Esophagus squamous epithelium (tissue), 5 donors: Measurements from ENCODE around the gene RANBP9. TPM values are rescaled to one million over a fixed set of nuclear protein-coding genes. Genes with fewer than 3 reads are reported as not detected.

Experiments
- DNase-seq: peaks from one replicate; lab custom pipeline; 2025; lab: John Stamatoyannopoulos, UW
- H3K27ac ChIP-seq, 4 donors: fragments of 200-600 bp; sonication (generic); one replicate each; pipeline ENCODE4 v1.5.1; 2016 to 2019; ENCODE audit warnings: mild to moderate bottlenecking in 1 of 4
- H3K27me3 ChIP-seq, 4 donors: fragments of 200-600 bp; sonication (generic); 1 replicate in 3 of 4; 2 replicates in 1 of 4; pipeline versions ENCODE4 v1.5.1 to v1.6.0; 2017 to 2021; ENCODE audit warnings: antibody characterized with exemption in 1 of 4
- H3K36me3 ChIP-seq, 3 donors: fragments of 200-600 bp; sonication (generic); one replicate each; pipeline ENCODE4 v1.5.1; 2016 to 2019
- H3K4me1 ChIP-seq, 3 donors: fragments of 200-600 bp; sonication (generic); one replicate each; pipeline ENCODE4 v1.5.1; 2017 to 2019
- H3K4me3 ChIP-seq, 4 donors: fragments of 200-600 bp; sonication (generic); 1 replicate in 3 of 4; 2 replicates in 1 of 4; pipeline ENCODE4 v1.5.1; 2016 to 2019; ENCODE audit warnings: mild to moderate bottlenecking in 2 of 4, moderate library complexity in 1 of 4
- H3K9me3 ChIP-seq, 3 donors: fragments of 200-600 bp; sonication (generic); one replicate each; pipeline ENCODE4 v1.5.1; 2016 to 2019
- CTCF ChIP-seq, 6 experiments: fragments of 450-650 bp in 4 of 6; fragments of 200-600 bp in 2 of 6; sonication (generic) in 2 of 6; IDR thresholded peaks; one replicate each; pipeline ENCODE4 v1.5.1; 2016 to 2019; ENCODE audit warnings: antibody characterized with exemption in 6 of 6, mild to moderate bottlenecking in 4 of 6, moderate library complexity in 4 of 6
- POLR2A ChIP-seq, 4 donors: fragments of 450-650 bp; IDR thresholded peaks; one replicate each; pipeline ENCODE4 v1.6.1; 2017; ENCODE audit warnings: antibody characterized with exemption in 4 of 4, mild to moderate bottlenecking in 4 of 4, moderate library complexity in 3 of 4
- WGBS, 2 donors: methylation state at CpG; one replicate each; pipeline ENCODE4 v1.1.5; 2018; 5-methylcytosine and 5-hydroxymethylcytosine counted together
- intact Hi-C: fragments of 100-400 bp; cut with DNase I; formaldehyde crosslinking; loops from one replicate; pipeline ENCODE4 v1.15.0; 2022
- total RNA-seq, 4 donors: library from RNA; depleted of rRNA; stranded (reverse); fragments of >200 nt; gene quantifications; one replicate each; pipeline ENCODE4 v1.1.0, GENCODE V29; 2016
- donor health status: DM: yes; HTN: yes; CAD: no.

Gene RANBP9
- total RNA-seq, 4 donors from 2014 or later, result 32.9 to 69.6 (median 63.3) TPM

DNA sequence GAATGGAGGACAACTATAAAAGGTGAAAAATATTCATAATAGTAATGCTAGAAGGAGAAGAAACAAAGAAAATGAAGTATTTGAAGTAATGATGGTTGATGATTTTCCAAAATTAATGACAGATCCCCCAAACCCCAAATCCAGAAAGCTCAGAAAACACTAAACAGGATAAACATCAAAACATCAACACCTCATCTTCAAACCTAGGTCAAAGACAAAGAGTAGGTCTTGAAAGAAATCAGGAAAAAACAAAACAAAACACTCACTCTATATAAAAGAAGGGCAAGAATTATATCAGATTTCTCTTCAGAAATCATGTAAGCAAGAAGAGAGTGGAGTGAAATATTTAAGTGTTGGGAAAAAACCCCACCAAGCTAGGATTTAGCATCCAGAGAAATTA lies 38.7 kb downstream of the RANBP9 start:
- TF ChIP-seq CTCF (IDR thresholded peaks at IDR 0.05) (no peak), POLR2A (IDR thresholded peaks at IDR 0.05) (no peak)
- peaks cover 0 to 8% (median 0%) of the 10 kb centered on the region in 3 donors for H3K9me3 ChIP-seq
- no peaks in the 10 kb centered on the region for H3K27me3 ChIP-seq
- H3K27ac ChIP-seq, result no peak overlapping the region
- intact Hi-C loops, result no loop called here
- H3K4me3 ChIP-seq, result no peak overlapping the region
- no peak for DNase-seq
- no peaks in the 10 kb centered on the region for H3K36me3 ChIP-seq
- peaks cover 0 to 12% (median 3%) of the 10 kb centered on the region in 3 donors for H3K4me1 ChIP-seq

DNA sequence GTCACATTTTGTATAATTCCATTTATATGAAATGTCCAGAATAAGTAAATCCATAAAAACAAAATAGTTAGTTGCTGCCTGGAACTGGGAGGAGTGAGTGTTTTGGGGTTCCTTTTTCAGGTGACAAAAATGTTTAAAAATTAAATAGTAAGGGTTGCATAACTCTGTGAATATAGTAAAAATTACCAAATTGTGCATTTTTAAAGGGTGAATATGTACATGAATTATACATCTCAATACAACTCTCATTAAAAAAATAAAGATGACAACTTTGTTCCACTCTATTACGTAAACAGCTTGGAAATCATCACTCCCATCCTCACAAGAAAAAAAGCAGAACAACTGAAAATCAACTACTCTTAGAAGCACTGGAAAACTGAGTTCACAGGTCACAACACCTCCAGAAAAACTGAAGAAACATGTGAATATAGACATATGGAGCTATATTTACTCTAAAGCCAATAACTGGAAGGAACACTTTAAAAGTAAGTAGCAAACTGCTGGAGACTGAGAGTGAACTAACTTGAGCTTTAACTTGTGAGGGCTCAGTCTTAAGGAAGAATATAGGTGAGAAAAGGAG lies 40.0 kb downstream of the RANBP9 start:
- TF ChIP-seq CTCF (IDR thresholded peaks at IDR 0.05), result no peak
- no peak for TF ChIP-seq POLR2A (IDR thresholded peaks at IDR 0.05)
- Histone ChIP-seq H3K27me3 (no peaks in the 10 kb centered on the region), H3K4me3 (no peak overlapping the region), H3K36me3 (no peaks in the 10 kb centered on the region), H3K4me1 (peaks cover 4 to 24% (median 12%) of the 10 kb centered on the region in 3 donors), H3K9me3 (peaks cover 0 to 2% (median 0%) of the 10 kb centered on the region in 3 donors), H3K27ac (no peak overlapping the region)
- DNase-seq, result no peak
- 78 to 94% methylated on average over 1 of the region's 1 CpG for WGBS, 2 donors
- intact Hi-C loops, result no loop called here

DNA sequence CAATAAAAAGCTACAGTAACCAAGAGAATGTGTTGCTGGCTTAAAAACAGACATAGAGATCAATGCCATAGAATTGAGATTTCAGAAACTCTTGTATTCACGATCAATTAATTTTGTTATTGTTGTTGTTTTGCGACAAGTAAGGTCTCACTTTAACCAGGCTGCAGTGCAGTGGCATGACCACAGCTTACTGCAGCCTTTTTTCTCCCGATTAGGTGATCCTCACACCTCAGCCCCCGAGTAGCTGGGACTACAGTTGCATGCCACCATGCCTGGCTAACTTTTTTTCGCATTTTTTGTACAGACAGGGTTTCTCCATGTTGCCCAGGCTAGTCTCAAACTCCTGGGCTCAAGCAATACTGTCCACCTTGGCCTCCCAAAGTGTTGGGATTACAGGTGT lies 42.2 kb downstream of the RANBP9 start:
- Histone ChIP-seq H3K4me3 (no peak overlapping the region), H3K4me1 (peaks cover 4 to 46% (median 14%) of the 10 kb centered on the region in 3 donors), H3K27me3 (no peaks in the 10 kb centered on the region), H3K27ac (no peak overlapping the region), H3K36me3 (no peaks in the 10 kb centered on the region), H3K9me3 (no peaks in the 10 kb centered on the region)
- no peak for TF ChIP-seq POLR2A (IDR thresholded peaks at IDR 0.05)
- TF ChIP-seq CTCF (IDR thresholded peaks at IDR 0.05), result no peak
- no peak for DNase-seq
- intact Hi-C loops, result no loop called here
- WGBS, 2 donors, result 92 to 93% methylated on average over 5 of the region's 5 CpGs

DNA sequence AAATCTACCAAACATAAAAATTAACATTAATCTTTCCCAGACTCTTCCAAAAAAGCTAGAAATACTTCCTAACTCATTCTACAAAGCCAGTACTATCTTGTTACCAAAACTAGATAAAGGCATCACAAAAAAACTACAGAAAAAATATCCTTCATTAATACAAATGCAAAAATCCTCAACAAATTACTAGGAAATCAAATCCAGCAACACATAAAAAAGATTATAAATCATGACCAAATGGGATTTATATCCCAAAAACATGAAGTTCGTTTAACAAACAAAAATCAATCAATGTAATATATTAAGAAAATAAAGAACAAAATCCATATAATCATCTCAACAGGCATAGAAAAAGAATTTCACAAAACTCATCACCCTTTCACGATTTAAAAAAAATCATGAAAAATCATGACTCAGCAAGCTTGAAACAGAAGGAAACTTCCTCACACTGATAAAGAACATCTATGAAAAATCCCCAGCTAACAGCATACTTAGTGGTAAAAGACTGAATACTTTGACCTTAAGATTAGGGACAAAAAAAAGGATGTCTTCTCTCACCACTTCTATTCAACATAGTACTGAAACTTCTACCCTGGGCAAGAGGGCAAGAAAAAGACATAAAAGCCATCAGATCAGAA lies 43.2 kb downstream of the RANBP9 start:
- no peaks in the 10 kb centered on the region for H3K9me3 ChIP-seq
- no peak for DNase-seq
- intact Hi-C loops, result no loop called here
- WGBS, 2 donors, result 63 to 65% methylated on average over 2 of the region's 2 CpGs
- H3K27me3 ChIP-seq, result no peaks in the 10 kb centered on the region
- H3K4me3 ChIP-seq, result no peak overlapping the region
- TF ChIP-seq CTCF (IDR thresholded peaks at IDR 0.05) (no peak), POLR2A (IDR thresholded peaks at IDR 0.05) (no peak)
- no peak overlapping the region for H3K27ac ChIP-seq
- no peaks in the 10 kb centered on the region for H3K36me3 ChIP-seq
- peaks cover 4 to 57% (median 15%) of the 10 kb centered on the region in 3 donors for H3K4me1 ChIP-seq

DNA sequence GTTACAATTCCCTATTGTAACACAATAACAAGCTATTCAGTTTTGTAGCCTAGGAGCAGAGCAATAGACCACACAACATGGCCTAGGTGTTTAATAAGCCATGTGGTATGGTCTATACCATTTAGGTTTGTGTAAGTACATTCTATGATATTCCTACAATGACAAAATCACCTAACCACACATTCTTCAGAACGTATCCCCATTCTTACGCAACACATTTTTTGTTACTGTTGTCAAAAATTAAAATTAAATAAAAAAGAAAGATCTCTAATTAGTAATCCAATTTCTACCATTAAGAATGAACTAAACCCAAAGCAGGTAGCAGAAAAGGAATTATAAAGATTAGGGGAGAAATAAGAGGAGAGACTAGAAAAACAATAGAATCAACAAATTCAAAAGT lies 44.0 kb downstream of the RANBP9 start:
- TF ChIP-seq CTCF (IDR thresholded peaks at IDR 0.05), result no peak
- TF ChIP-seq POLR2A (IDR thresholded peaks at IDR 0.05), result no peak
- WGBS, 2 donors, result 65 to 71% methylated on average over 2 of the region's 2 CpGs
- intact Hi-C loops, result no loop called here
- Histone ChIP-seq H3K4me1 (peaks cover 4 to 64% (median 20%) of the 10 kb centered on the region in 3 donors), H3K27me3 (no peaks in the 10 kb centered on the region), H3K4me3 (no peak overlapping the region), H3K9me3 (no peaks in the 10 kb centered on the region), H3K27ac (no peak overlapping the region), H3K36me3 (no peaks in the 10 kb centered on the region)
- DNase-seq, result no peak
